K562 (cell line): ENCODE results near the gene RPTOR. TPM values are rescaled to one million over a fixed set of nuclear protein-coding genes. Genes with fewer than 3 reads are reported as not detected.

Source experiments
- DMBX1 ChIP-seq: fragments of 250-450 bp; sonication (Bioruptor Pico); IDR thresholded peaks from 2 replicates; pipeline ENCODE4 v1.8.0; 2022; ENCODE audit warnings: inconsistent platforms, mild to moderate bottlenecking, moderate library complexity, borderline replicate concordance
- E2F3 ChIP-seq: fragments of 250-450 bp; sonication (Bioruptor Pico); IDR thresholded peaks from 2 replicates; pipeline ENCODE4 v1.4.0; 2020; ENCODE audit warnings: mild to moderate bottlenecking
- EP400 ChIP-seq: fragments of 450-650 bp; IDR thresholded peaks from 2 replicates; pipeline ENCODE4 v1.6.1; 2017; ENCODE audit warnings: antibody characterized with exemption, mild to moderate bottlenecking, moderate library complexity
- MGA ChIP-seq: fragments of 450-650 bp; IDR thresholded peaks from 2 replicates; pipeline ENCODE4 v1.6.1; 2016; ENCODE audit warnings: mild to moderate bottlenecking, moderate library complexity
- NCOA2 ChIP-seq, 2 experiments: fragments of 450-650 bp; IDR thresholded peaks; 2 replicates each; pipeline ENCODE4 v1.6.1; 2018; ENCODE audit warnings: mild to moderate bottlenecking in 2 of 2, moderate library complexity in 1 of 2; ENCODE audit not compliant: partially characterized antibody in 2 of 2
- NEUROD1 ChIP-seq: fragments of 150-350 bp; IDR thresholded peaks from 2 replicates; pipeline ENCODE4 v1.6.1; 2014; ENCODE audit warnings: borderline replicate concordance, low read length, low read depth; ENCODE audit not compliant: partially characterized antibody
- POLR2AphosphoS5 ChIP-seq: IDR thresholded peaks from 2 replicates; pipeline ENCODE4 v1.6.1; 2011; ENCODE audit warnings: mild to moderate bottlenecking, low read depth, low read length, moderate library complexity; ENCODE audit not compliant: control insufficient read depth, insufficient read depth
- SP1 ChIP-seq: sonication (generic); formaldehyde crosslinking; IDR thresholded peaks from 2 replicates; pipeline ENCODE4 v1.8.1; 2022; ENCODE audit warnings: mild to moderate bottlenecking, missing genetic modification reagents
- XRCC4 ChIP-seq: IDR thresholded peaks from one replicate; pipeline ENCODE4 v1.6.1; 2011; ENCODE audit not compliant: insufficient read depth, insufficient read length; ENCODE audit errors: extremely low read depth
- ZNF511 ChIP-seq: sonication (generic); formaldehyde crosslinking; IDR thresholded peaks from 2 replicates; pipeline ENCODE4 v1.8.0; 2022; ENCODE audit warnings: mild to moderate bottlenecking, missing genetic modification reagents
- ZNF584 ChIP-seq: fragments of 200-800 bp; sonication (Bioruptor generic); IDR thresholded peaks from 2 replicates; pipeline ENCODE4 v1.6.1; 2016; ENCODE audit warnings: low read depth, mild to moderate bottlenecking, missing genetic modification characterization, missing compliant biosample characterization
- polyA plus RNA-seq, 8 experiments: library from polyadenylated mRNA; depleted of rRNA in 4 of 8; stranded (reverse) in 5 of 8; unstranded in 3 of 8; fragments of >200 nt; fragmentation: Nextera tagmentation in 2 of 8; fragmentation: Illumina TruSeq in 1 of 8; extraction: Ambion mirVana in 2 of 8; extraction: Trizol in 1 of 8; gene quantifications; 2 replicates each; pipeline versions ENCODE4 v1.2.1 to v1.2.3, GENCODE V29; 2011 to 2014; ENCODE audit warnings: inconsistent platforms in 1 of 8, missing spikeins in 1 of 8
- total RNA-seq, 7 experiments: library from RNA; depleted of rRNA in 6 of 7; stranded (reverse); fragments of >200 nt in 6 of 7; fragmentation: Illumina TruSeq in 2 of 7; extraction: Trizol in 2 of 7; gene quantifications; 2 replicates each; pipeline versions ENCODE4 v1.2.1 to v1.2.3, GENCODE V29; 2011 to 2021; ENCODE audit warnings: low replicate concordance in 1 of 7

Gene RPTOR
- total and polyA plus RNA-seq, 9 of the 15 experiments (the other 6 are each of a cell fraction or from before 2014, with no cell fraction given) = 0.24 to 54.1 (median 10.2) TPM

GRCh38 chr17:80892019-80892855, 347.6 kb downstream of the RPTOR start (continued):
- TF ChIP-seq SP1 = 0 out of 2 replicates have a peak, but pooled peaks have one; percentile 21
- 0 out of 2 replicates have a peak, but pooled peaks have one; percentile 35 for TF ChIP-seq E2F3 (CRISPR knock-in tag)
- TF ChIP-seq MGA = peak; percentile 89
- TF ChIP-seq NCOA2 (IDR thresholded peaks at IDR 0.05; ENCODE audit: partially characterized antibody in 2 of 2) = no peak
- 0 out of 2 replicates have a peak, but pooled peaks have one; percentile 13 for TF ChIP-seq ZNF584
- TF ChIP-seq POLR2AphosphoS5 = no peak
- no peak; the same call in 1 of the 2 replicates for TF ChIP-seq ZNF511 (CRISPR knock-in tag)
- TF ChIP-seq NEUROD1 = peak; percentile 42
- TF ChIP-seq DMBX1 (CRISPR knock-in tag) = peak; percentile 64; the same call in 1 of the 2 replicates
- no peak for TF ChIP-seq XRCC4
- TF ChIP-seq EP400 = peak; percentile 89
